Smooth muscle cell of the umbilical artery (primary cell): ENCODE results near the gene GJA8. TPM values are rescaled to one million over a fixed set of nuclear protein-coding genes. Genes with fewer than 3 reads are reported as not detected.

Source experiments
- total RNA-seq: library from RNA; depleted of rRNA; stranded (reverse); fragments of >200 nt; gene quantifications from 2 replicates; pipeline ENCODE4 v1.2.3, GENCODE V29; 2014

Gene GJA8
- not detected in 2 replicates for total RNA-seq

GRCh38 chr1:147902253-147902845 is at the start of gene GJA8:
Gene GJA8, plus strand, starts transcription at chr1:147902795. Its CDS starts 5,161 bp downstream, at chr1:147907956.

GRCh38 chr1:147928236-147929132 is 25.9 kb downstream of the GJA8 start, which contains the start of gene GPR89B:
Gene GPR89B, plus strand, starts transcription at chr1:147928420. Its CDS starts 117 bp downstream, at chr1:147928537.

Other genes with a start within 250 kb of the GJA8 start
- 5.0 and 6.8 TPM in 2 replicates for gene ACP6, start 232.3 kb upstream of the GJA8 start, total RNA-seq
- gene GJA5, start 142.2 kb upstream of the GJA8 start, total RNA-seq = 0.42 and 0.59 TPM in 2 replicates
- gene GPR89B, start 25.6 kb downstream of the GJA8 start, total RNA-seq = 16.3 and 21.7 TPM in 2 replicates
- gene NBPF11, start 249.5 kb downstream of the GJA8 start, total RNA-seq = 4.5 and 7.0 TPM in 2 replicates